ENCODE data around the gene FAM131A.

The FAM131A gene

DNA sequence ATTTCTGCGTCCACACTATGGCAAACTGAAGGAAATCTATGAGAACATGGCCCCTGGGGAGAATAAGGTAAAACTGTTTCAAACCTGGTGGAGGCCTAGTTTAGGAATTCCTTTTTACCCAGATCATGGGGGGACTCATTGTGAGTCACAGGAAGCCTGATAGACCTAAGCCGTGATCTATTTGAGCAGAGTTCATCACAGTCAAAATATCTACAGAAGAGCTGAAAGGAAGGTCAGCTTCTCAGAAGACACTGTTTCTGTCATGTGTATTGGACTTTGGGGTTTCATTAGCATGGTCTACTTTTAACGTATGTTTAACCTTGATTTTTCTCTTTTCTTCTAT, 37.1 kb upstream of the FAM131A start:
- Histone ChIP-seq H3K9ac (ENCODE audit: low read depth in 1 of 2, low read length in 2 of 2) (peak overlapping the region in 1 of 2 donors; percentile 75), H3K36me3 (ENCODE audit: control insufficient read depth in 1 of 2, insufficient read depth in 2 of 2, low read length in 2 of 2) (peaks cover 31 to 47% of the 10 kb centered on the region in 2 donors), H3K9me3 (ENCODE audit: control insufficient read depth in 1 of 2, low read length in 2 of 2) (no peaks in the 10 kb centered on the region), H3K27ac (ENCODE audit: low read depth, low read length) (no peak overlapping the region), H3K4me1 (ENCODE audit: control insufficient read depth in 1 of 2, insufficient read depth in 2 of 2, low read length in 2 of 2) (peaks cover 12 to 13% of the 10 kb centered on the region in 2 donors), H3K4me3 (ENCODE audit: low read depth in 1 of 2, low read length in 2 of 2) (peak overlapping the region; percentile 83 to 86), H3K27me3 (ENCODE audit: control insufficient read depth in 1 of 2, insufficient read depth in 2 of 2, low read length in 2 of 2) (no peaks in the 10 kb centered on the region)

DNA sequence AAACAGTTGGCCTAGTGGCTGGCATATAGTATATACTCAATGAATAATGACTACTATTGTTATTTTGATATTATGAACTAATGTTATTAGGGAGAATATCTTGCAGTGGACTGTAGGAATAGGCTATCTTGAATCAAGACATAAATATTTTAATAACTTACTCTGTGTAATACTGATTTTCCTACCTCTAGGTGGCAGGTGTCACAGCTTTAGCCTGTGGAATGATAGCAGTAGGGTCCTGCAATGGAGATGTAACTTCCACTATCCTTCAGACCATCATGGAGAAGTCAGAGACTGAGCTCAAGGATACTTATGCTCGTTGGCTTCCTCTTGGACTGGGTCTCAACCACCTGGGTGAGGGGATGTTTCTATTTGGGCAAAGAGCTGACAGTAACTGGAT, 31.8 kb upstream of the FAM131A start:
- Histone ChIP-seq H3K27ac (ENCODE audit: low read depth, low read length) (no peak overlapping the region), H3K4me3 (ENCODE audit: low read depth in 1 of 2, low read length in 2 of 2) (no peak overlapping the region), H3K36me3 (ENCODE audit: control insufficient read depth in 1 of 2, insufficient read depth in 2 of 2, low read length in 2 of 2) (peaks cover 52 to 75% of the 10 kb centered on the region in 2 donors), H3K9me3 (ENCODE audit: control insufficient read depth in 1 of 2, low read length in 2 of 2) (no peaks in the 10 kb centered on the region), H3K4me1 (ENCODE audit: control insufficient read depth in 1 of 2, insufficient read depth in 2 of 2, low read length in 2 of 2) (peaks cover 2 to 9% of the 10 kb centered on the region in 2 donors), H3K9ac (ENCODE audit: low read depth in 1 of 2, low read length in 2 of 2) (no peak overlapping the region), H3K27me3 (ENCODE audit: control insufficient read depth in 1 of 2, insufficient read depth in 2 of 2, low read length in 2 of 2) (no peaks in the 10 kb centered on the region)

DNA sequence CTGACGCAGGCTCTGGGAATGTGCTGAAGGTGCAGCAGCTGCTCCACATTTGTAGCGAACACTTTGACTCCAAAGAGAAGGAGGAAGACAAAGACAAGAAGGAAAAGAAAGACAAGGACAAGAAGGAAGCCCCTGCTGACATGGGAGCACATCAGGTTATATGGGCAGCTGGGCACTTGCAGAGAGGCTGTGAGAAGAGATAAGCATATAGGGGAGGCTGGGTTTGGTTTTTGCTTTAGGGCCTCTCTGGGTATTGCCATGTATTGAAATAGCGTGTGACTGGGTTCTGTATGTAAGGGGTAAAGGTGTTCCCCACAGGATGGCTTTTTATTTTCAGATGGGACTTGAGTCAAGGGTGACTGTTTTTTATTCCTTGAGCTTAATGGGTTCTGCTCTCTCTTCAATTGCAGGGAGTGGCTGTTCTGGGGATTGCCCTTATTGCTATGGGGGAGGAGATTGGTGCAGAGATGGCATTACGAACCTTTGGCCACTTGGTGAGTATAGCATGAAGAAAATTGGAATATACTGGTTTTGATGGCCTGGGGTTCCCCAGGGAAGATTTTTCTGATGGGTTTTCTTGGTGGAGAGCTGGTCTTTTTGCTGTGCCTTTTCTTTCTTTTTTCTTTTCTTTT, 30.9 kb upstream of the FAM131A start:
- Histone ChIP-seq H3K27me3 (ENCODE audit: control insufficient read depth in 1 of 2, insufficient read depth in 2 of 2, low read length in 2 of 2) (no peaks in the 10 kb centered on the region), H3K36me3 (ENCODE audit: control insufficient read depth in 1 of 2, insufficient read depth in 2 of 2, low read length in 2 of 2) (peaks cover 49 to 70% of the 10 kb centered on the region in 2 donors), H3K9me3 (ENCODE audit: control insufficient read depth in 1 of 2, low read length in 2 of 2) (no peaks in the 10 kb centered on the region), H3K4me3 (ENCODE audit: low read depth in 1 of 2, low read length in 2 of 2) (no peak overlapping the region), H3K4me1 (ENCODE audit: control insufficient read depth in 1 of 2, insufficient read depth in 2 of 2, low read length in 2 of 2) (peaks cover 0 to 9% of the 10 kb centered on the region in 2 donors), H3K27ac (ENCODE audit: low read depth, low read length) (no peak overlapping the region), H3K9ac (ENCODE audit: low read depth in 1 of 2, low read length in 2 of 2) (no peak overlapping the region)

DNA sequence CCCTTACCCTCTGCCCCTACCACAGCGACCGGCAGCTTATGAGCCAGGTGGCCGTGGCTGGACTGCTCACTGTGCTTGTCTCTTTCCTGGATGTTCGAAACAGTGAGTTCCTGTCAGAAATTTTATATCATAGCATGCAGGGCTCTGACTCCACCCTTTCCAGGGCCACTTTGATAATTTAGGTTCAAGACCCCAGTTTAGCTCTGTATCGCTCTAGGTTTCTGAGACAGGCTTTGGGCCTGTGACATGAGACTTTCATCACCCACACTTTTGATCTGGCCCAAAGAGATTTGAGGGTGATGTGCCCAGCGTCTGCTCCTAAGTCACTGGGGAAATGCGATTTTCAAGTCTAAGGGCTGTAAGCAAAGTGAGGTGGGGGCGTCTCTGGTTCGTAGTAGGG, 29.5 kb upstream of the FAM131A start:
- Histone ChIP-seq H3K4me3 (ENCODE audit: low read depth in 1 of 2, low read length in 2 of 2) (no peak overlapping the region), H3K27me3 (ENCODE audit: control insufficient read depth in 1 of 2, insufficient read depth in 2 of 2, low read length in 2 of 2) (no peaks in the 10 kb centered on the region), H3K4me1 (ENCODE audit: control insufficient read depth in 1 of 2, insufficient read depth in 2 of 2, low read length in 2 of 2) (peaks cover 0 to 9% of the 10 kb centered on the region in 2 donors), H3K36me3 (ENCODE audit: control insufficient read depth in 1 of 2, insufficient read depth in 2 of 2, low read length in 2 of 2) (peaks cover 36 to 55% of the 10 kb centered on the region in 2 donors), H3K27ac (ENCODE audit: low read depth, low read length) (no peak overlapping the region), H3K9me3 (ENCODE audit: control insufficient read depth in 1 of 2, low read length in 2 of 2) (no peaks in the 10 kb centered on the region), H3K9ac (ENCODE audit: low read depth in 1 of 2, low read length in 2 of 2) (no peak overlapping the region)

DNA sequence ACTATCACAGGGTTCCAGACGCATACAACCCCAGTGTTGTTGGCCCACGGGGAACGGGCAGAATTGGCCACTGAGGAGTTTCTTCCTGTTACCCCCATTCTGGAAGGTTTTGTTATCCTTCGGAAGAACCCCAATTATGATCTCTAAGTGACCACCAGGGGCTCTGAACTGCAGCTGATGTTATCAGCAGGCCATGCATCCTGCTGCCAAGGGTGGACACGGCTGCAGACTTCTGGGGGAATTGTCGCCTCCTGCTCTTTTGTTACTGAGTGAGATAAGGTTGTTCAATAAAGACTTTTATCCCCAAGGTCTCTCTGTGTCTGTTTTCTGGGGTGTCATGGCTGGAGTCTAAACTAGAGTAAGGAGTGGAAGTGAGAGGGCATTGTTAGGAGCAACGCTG, 28.7 kb upstream of the FAM131A start:
- Histone ChIP-seq H3K27me3 (ENCODE audit: control insufficient read depth in 1 of 2, insufficient read depth in 2 of 2, low read length in 2 of 2) (no peaks in the 10 kb centered on the region), H3K36me3 (ENCODE audit: control insufficient read depth in 1 of 2, insufficient read depth in 2 of 2, low read length in 2 of 2) (peaks cover 28 to 47% of the 10 kb centered on the region in 2 donors), H3K9me3 (ENCODE audit: control insufficient read depth in 1 of 2, low read length in 2 of 2) (no peaks in the 10 kb centered on the region), H3K4me1 (ENCODE audit: control insufficient read depth in 1 of 2, insufficient read depth in 2 of 2, low read length in 2 of 2) (peaks cover 0 to 9% of the 10 kb centered on the region in 2 donors), H3K9ac (ENCODE audit: low read depth in 1 of 2, low read length in 2 of 2) (no peak overlapping the region), H3K27ac (ENCODE audit: low read depth, low read length) (no peak overlapping the region), H3K4me3 (ENCODE audit: low read depth in 1 of 2, low read length in 2 of 2) (no peak overlapping the region)

DNA sequence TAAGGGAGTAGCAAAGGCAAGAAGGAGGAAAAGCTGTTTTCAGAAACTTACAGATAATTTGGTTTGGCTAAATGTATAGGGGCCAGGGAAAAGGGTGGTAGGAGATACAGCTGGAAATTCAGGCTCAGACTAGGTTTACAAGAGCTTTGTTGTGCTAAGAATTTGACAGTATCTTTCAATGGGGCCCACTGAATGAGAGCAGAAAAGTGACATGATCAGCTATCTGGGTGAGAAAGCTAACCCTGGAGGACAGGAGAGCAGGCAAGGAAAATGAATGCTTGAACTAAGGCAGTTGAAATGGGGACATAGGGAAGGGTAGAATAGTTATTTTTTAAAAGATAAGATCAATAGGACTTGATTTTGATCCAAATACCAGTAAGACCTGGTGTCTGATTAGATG, 25.8 kb upstream of the FAM131A start:
- Histone ChIP-seq H3K27ac (ENCODE audit: low read depth, low read length) (no peak overlapping the region), H3K36me3 (ENCODE audit: control insufficient read depth in 1 of 2, insufficient read depth in 2 of 2, low read length in 2 of 2) (peaks cover 10 to 19% of the 10 kb centered on the region in 2 donors), H3K9ac (ENCODE audit: low read depth in 1 of 2, low read length in 2 of 2) (no peak overlapping the region), H3K4me3 (ENCODE audit: low read depth in 1 of 2, low read length in 2 of 2) (no peak overlapping the region), H3K27me3 (ENCODE audit: control insufficient read depth in 1 of 2, insufficient read depth in 2 of 2, low read length in 2 of 2) (no peaks in the 10 kb centered on the region), H3K4me1 (ENCODE audit: control insufficient read depth in 1 of 2, insufficient read depth in 2 of 2, low read length in 2 of 2) (peaks cover 3 to 8% of the 10 kb centered on the region in 2 donors), H3K9me3 (ENCODE audit: control insufficient read depth in 1 of 2, low read length in 2 of 2) (no peaks in the 10 kb centered on the region)

DNA sequence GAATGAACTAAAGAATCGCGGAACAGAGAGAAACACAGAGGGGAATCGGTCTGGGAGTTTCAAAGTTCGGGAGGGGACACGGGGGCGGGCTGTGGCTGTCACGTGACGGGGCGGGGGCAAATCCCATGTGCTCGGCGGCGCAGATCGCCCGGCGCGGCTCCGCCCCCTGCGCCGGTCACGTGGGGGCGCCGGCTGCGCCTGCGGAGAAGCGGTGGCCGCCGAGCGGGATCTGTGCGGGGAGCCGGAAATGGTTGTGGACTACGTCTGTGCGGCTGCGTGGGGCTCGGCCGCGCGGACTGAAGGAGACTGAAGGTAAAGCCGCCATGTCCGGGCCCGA, 23.1 kb upstream of the FAM131A start, which contains the start of gene EIF4G1:
Gene EIF4G1, plus strand, starts transcription at position 244 of the 337 bp plus-strand sequence. CDS start 1,191 bp downstream, outside the sequence.
- H3K4me3 ChIP-seq (ENCODE audit: low read depth in 1 of 2, low read length in 2 of 2): peak within 1 kb of the TSS; percentile 77 to 93
- no peaks in the 10 kb centered on the region for H3K27me3 ChIP-seq (ENCODE audit: control insufficient read depth in 1 of 2, insufficient read depth in 2 of 2, low read length in 2 of 2)
- H3K9me3 ChIP-seq (ENCODE audit: control insufficient read depth in 1 of 2, low read length in 2 of 2): no peaks in the 10 kb centered on the region
- H3K9ac ChIP-seq (ENCODE audit: low read depth in 1 of 2, low read length in 2 of 2): peak within 1 kb of the TSS; percentile 67 to 99
- peaks cover 22 to 32% of the 10 kb centered on the region in 2 donors for H3K4me1 ChIP-seq (ENCODE audit: control insufficient read depth in 1 of 2, insufficient read depth in 2 of 2, low read length in 2 of 2)
- peak within 1 kb of the TSS; percentile 94 for H3K27ac ChIP-seq (ENCODE audit: low read depth, low read length)
- peaks cover under 1 to 23% of the 10 kb centered on the region in 2 donors for H3K36me3 ChIP-seq (ENCODE audit: control insufficient read depth in 1 of 2, insufficient read depth in 2 of 2, low read length in 2 of 2)

DNA sequence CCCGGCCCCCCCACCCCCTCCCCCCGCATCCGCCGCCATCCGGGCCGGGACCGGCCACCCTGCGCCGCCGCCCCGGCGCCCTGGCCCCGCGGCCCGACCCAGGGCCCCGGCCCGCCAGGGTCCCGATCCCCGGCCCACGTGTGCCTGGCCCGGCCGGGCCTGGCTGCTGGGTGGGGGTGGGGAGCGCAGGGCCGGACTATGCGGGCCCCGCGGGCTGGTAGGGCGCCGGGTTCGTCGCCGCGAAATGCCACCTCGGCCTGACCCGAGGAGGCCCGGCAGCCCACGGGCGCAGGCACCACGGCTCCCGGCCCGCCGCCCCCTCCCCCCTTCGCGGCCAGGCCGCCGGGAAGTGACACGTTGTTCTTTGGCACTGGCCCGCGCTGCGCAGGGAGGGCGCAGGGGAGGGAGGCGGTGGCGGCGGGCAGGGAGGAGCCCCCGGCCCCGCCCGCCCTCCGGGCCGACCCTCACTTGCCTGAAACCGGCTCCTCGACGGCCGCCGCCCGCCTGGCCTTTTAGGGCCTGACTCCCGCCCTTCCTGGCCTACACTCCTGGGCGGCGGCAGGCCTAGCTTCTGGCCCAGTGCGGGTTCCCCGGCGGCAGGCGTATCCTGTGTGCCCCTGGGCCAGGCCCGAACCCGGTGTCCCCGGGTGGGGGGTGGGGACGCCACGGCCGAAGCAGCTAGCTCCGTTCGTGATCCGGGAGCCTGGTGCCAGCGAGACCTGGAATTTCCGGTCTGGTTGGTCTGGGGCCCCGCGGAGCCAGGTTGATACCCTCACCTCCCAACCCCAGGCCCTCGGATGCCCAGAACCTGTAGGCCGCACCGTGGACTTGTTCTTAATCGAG, 22.5 kb upstream of the FAM131A start:
- Histone ChIP-seq H3K4me3 (ENCODE audit: low read depth in 1 of 2, low read length in 2 of 2) (peak overlapping the region; percentile 77 to 93), H3K27ac (ENCODE audit: low read depth, low read length) (peak overlapping the region; percentile 94), H3K36me3 (ENCODE audit: control insufficient read depth in 1 of 2, insufficient read depth in 2 of 2, low read length in 2 of 2) (peaks cover 4 to 26% of the 10 kb centered on the region in 2 donors), H3K9ac (ENCODE audit: low read depth in 1 of 2, low read length in 2 of 2) (peak overlapping the region; percentile 67 to 99), H3K4me1 (ENCODE audit: control insufficient read depth in 1 of 2, insufficient read depth in 2 of 2, low read length in 2 of 2) (peaks cover 28 to 37% of the 10 kb centered on the region in 2 donors), H3K27me3 (ENCODE audit: control insufficient read depth in 1 of 2, insufficient read depth in 2 of 2, low read length in 2 of 2) (no peaks in the 10 kb centered on the region), H3K9me3 (ENCODE audit: control insufficient read depth in 1 of 2, low read length in 2 of 2) (no peaks in the 10 kb centered on the region)

DNA sequence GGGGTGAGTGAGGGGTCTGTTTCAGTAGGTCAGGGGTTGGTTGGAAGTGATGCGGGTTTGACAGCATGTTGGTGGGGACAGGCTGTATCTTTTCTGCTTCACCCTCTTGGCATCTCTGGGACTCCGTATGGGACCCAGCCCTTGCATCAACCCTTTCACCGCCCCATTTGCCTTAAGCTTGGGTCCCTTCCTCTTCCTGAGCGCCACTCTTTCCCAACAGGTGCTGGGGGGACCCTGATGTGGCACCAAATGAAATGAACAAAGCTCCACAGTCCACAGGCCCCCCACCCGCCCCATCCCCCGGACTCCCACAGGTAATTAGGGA, 21.9 kb upstream of the FAM131A start:
- Histone ChIP-seq H3K4me3 (ENCODE audit: low read depth in 1 of 2, low read length in 2 of 2) (peak overlapping the region; percentile 77 to 93), H3K9ac (ENCODE audit: low read depth in 1 of 2, low read length in 2 of 2) (peak overlapping the region; percentile 67 to 99), H3K36me3 (ENCODE audit: control insufficient read depth in 1 of 2, insufficient read depth in 2 of 2, low read length in 2 of 2) (peaks cover 5 to 30% of the 10 kb centered on the region in 2 donors), H3K27ac (ENCODE audit: low read depth, low read length) (peak overlapping the region; percentile 94), H3K27me3 (ENCODE audit: control insufficient read depth in 1 of 2, insufficient read depth in 2 of 2, low read length in 2 of 2) (no peaks in the 10 kb centered on the region), H3K9me3 (ENCODE audit: control insufficient read depth in 1 of 2, low read length in 2 of 2) (no peaks in the 10 kb centered on the region), H3K4me1 (ENCODE audit: control insufficient read depth in 1 of 2, insufficient read depth in 2 of 2, low read length in 2 of 2) (peaks cover 33 to 42% of the 10 kb centered on the region in 2 donors)

DNA sequence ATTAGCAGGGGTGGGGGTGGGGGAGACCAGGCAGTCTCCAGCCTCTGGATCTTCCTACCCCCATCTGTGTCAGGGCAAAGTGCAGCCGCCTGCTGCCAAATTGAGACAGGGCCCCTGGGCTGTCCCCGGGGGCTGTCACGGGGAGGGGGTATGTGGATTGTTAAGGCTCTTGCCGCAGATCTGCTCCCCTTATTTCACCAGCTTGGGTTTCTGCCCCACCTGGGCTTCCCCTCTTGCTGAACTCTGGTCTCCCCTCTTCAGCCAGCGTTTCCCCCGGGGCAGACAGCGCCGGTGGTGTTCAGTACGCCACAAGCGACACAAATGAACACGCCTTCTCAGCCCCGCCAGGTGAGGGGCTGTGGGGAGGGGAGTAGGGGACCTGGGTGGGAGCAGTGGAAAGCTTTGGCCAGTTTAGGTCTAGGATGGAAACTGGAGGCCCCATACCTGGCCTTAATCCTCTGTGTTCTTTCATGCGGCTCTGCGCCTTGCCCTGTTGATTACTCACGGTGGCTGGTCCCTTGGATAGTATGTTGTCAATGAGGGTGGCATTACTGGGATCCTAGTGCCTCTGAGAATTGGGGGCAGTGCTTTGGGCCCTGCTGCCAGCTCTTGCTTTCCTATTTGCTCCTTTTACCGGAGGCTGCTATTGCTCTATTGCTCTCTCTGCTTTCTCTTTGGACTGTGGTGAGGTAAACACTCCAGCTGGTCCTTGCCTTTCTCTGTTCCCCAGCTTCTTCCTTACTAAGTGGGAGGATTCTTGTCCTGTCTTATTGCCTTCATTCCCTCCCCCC, 21.3 kb upstream of the FAM131A start:
- H3K27me3 ChIP-seq (ENCODE audit: control insufficient read depth in 1 of 2, insufficient read depth in 2 of 2, low read length in 2 of 2): no peaks in the 10 kb centered on the region
- peaks cover 38 to 42% of the 10 kb centered on the region in 2 donors for H3K4me1 ChIP-seq (ENCODE audit: control insufficient read depth in 1 of 2, insufficient read depth in 2 of 2, low read length in 2 of 2)
- peaks cover 11 to 36% of the 10 kb centered on the region in 2 donors for H3K36me3 ChIP-seq (ENCODE audit: control insufficient read depth in 1 of 2, insufficient read depth in 2 of 2, low read length in 2 of 2)
- H3K4me3 ChIP-seq (ENCODE audit: low read depth in 1 of 2, low read length in 2 of 2): peak overlapping the region; percentile 77 to 93
- H3K9ac ChIP-seq (ENCODE audit: low read depth in 1 of 2, low read length in 2 of 2): peak overlapping the region; percentile 67 to 99
- peak overlapping the region; percentile 94 for H3K27ac ChIP-seq (ENCODE audit: low read depth, low read length)
- no peaks in the 10 kb centered on the region for H3K9me3 ChIP-seq (ENCODE audit: control insufficient read depth in 1 of 2, low read length in 2 of 2)
